ENCODE data around the gene GPD1L. TPM values are rescaled to one million over a fixed set of nuclear protein-coding genes. Genes with fewer than 3 reads are reported as not detected.
A peak's percentile ranks its signal among the peaks of the same experiment; 100 is the strongest.
"Not testable (repeated sequence)": the region's sequence is repeated elsewhere in the genome, so short reads cannot be mapped to it uniquely, and the experiment has no call there.

GPD1L gene
- total RNA-seq, 1 donor from 2014 or later = 39.9 TPM

GRCh38 chr3:32106929-32107362 is 526 bp downstream of the GPD1L start:
- ATAC-seq = peak; percentile 32

- ATAC-seq = not testable (repeated sequence)
Measured at GRCh38 chr3:32108224-32108623, 1.8 kb downstream of the GPD1L start.

- peak; percentile 2 for ATAC-seq
Measured at GRCh38 chr3:32109256-32109655, 2.8 kb downstream of the GPD1L start.

- ATAC-seq = no peak
Measured at GRCh38 chr3:32110233-32110760, 3.9 kb downstream of the GPD1L start.

- ATAC-seq = no peak
Measured at GRCh38 chr3:32111560-32111959, 5.1 kb downstream of the GPD1L start.

GRCh38 chr3:32113566-32113965 is 7.1 kb downstream of the GPD1L start:
- ATAC-seq = no peak

GRCh38 chr3:32113981-32114545 is 7.6 kb downstream of the GPD1L start:
- ATAC-seq = no peak

- not testable (repeated sequence) for ATAC-seq
Measured at GRCh38 chr3:32114546-32115386, 8.3 kb downstream of the GPD1L start.

- ATAC-seq = no peak
Measured at GRCh38 chr3:32117320-32117719, 10.9 kb downstream of the GPD1L start.

- no peak for ATAC-seq
Measured at GRCh38 chr3:32118215-32118614, 11.8 kb downstream of the GPD1L start.

- ATAC-seq = no peak
Measured at GRCh38 chr3:32120471-32120870, 14.1 kb downstream of the GPD1L start.

- no peak for ATAC-seq
Measured at GRCh38 chr3:32121137-32121536, 14.7 kb downstream of the GPD1L start.

GRCh38 chr3:32123620-32124019 is 17.2 kb downstream of the GPD1L start:
- no peak for ATAC-seq

- ATAC-seq = no peak
Measured at GRCh38 chr3:32125012-32125411, 18.6 kb downstream of the GPD1L start.

GRCh38 chr3:32126305-32127015 is 20.0 kb downstream of the GPD1L start:
- ATAC-seq = no peak

GRCh38 chr3:32127219-32127826 is 20.9 kb downstream of the GPD1L start:
- ATAC-seq = no peak

- ATAC-seq = no peak
Measured at GRCh38 chr3:32128936-32129335, 22.5 kb downstream of the GPD1L start.

- no peak for ATAC-seq
Measured at GRCh38 chr3:32129832-32130231, 23.4 kb downstream of the GPD1L start.

GRCh38 chr3:32132121-32132520 is 25.7 kb downstream of the GPD1L start:
- no peak for ATAC-seq

- ATAC-seq = no peak
Measured at GRCh38 chr3:32132706-32133105, 26.3 kb downstream of the GPD1L start.

- ATAC-seq = no peak
Measured at GRCh38 chr3:32136703-32137102, 30.3 kb downstream of the GPD1L start.

GRCh38 chr3:32137870-32138269 is 31.4 kb downstream of the GPD1L start:
- no peak for ATAC-seq

Measured in esophagus mucosa (tissue), 1 donor.